Endothelial cell (in vitro differentiated cells): Measurements from ENCODE around the gene OR4D11. TPM values are rescaled to one million over a fixed set of nuclear protein-coding genes. Genes with fewer than 3 reads are reported as not detected.
"Not testable (repeated sequence)": the region's sequence is repeated elsewhere in the genome, so short reads cannot be mapped to it uniquely, and the experiment has no call there.

Experiments used
- DNase-seq: peaks from one replicate; pipeline ENCODE4 v3.0.0; 2021; ENCODE audit warnings: low spot score
- H3K27ac Mint-ChIP-seq: one replicate; pipeline ENCODE4 v1.8.0; 2021; ENCODE audit warnings: mixed read lengths, inconsistent platforms; ENCODE audit not compliant: unreplicated experiment
- H3K27me3 Mint-ChIP-seq: one replicate; pipeline ENCODE4 v1.8.0; 2021; ENCODE audit warnings: mild to moderate bottlenecking, moderate library complexity, mixed read lengths, inconsistent platforms; ENCODE audit not compliant: unreplicated experiment
- H3K36me3 Mint-ChIP-seq: one replicate; pipeline ENCODE4 v1.8.0; 2021; ENCODE audit warnings: mild to moderate bottlenecking, low read depth, mixed read lengths, inconsistent platforms; ENCODE audit not compliant: unreplicated experiment
- H3K4me1 Mint-ChIP-seq: one replicate; pipeline ENCODE4 v1.8.0; 2021; ENCODE audit warnings: mild to moderate bottlenecking, mixed read lengths, inconsistent platforms; ENCODE audit not compliant: unreplicated experiment
- H3K4me3 Mint-ChIP-seq: one replicate; pipeline ENCODE4 v1.8.0; 2021; ENCODE audit warnings: mild to moderate bottlenecking, mixed read lengths, inconsistent platforms; ENCODE audit not compliant: unreplicated experiment
- H3K9me3 Mint-ChIP-seq: one replicate; pipeline ENCODE4 v1.8.0; 2021; ENCODE audit warnings: mixed read lengths, inconsistent platforms; ENCODE audit not compliant: unreplicated experiment
- total RNA-seq: library from RNA; stranded (reverse); fragmentation: NEBNext Ultra II Directional; extraction: Animal tissue kit (Norgen Biotek cat#: 25700); gene quantifications from one replicate; pipeline ENCODE4 v1.2.1, GENCODE V29; 2021; ENCODE audit not compliant: unreplicated experiment
- TF ChIP-seq, protein P1 (sequence below): fragments of 200-600 bp; sonication (generic); IDR thresholded peaks from one replicate; pipeline ENCODE4 v1.5.0; 2021; ENCODE audit warnings: antibody characterized with exemption; ENCODE audit not compliant: unreplicated experiment

Gene OR4D11
- total RNA-seq, 1 donor from 2014 or later = not detected

- no peaks in the 10 kb centered on the region for H3K36me3 Mint-ChIP-seq
- no peak overlapping the region for H3K27ac Mint-ChIP-seq
- no peaks in the 10 kb centered on the region for H3K4me1 Mint-ChIP-seq
- TF ChIP-seq, protein P1, sequence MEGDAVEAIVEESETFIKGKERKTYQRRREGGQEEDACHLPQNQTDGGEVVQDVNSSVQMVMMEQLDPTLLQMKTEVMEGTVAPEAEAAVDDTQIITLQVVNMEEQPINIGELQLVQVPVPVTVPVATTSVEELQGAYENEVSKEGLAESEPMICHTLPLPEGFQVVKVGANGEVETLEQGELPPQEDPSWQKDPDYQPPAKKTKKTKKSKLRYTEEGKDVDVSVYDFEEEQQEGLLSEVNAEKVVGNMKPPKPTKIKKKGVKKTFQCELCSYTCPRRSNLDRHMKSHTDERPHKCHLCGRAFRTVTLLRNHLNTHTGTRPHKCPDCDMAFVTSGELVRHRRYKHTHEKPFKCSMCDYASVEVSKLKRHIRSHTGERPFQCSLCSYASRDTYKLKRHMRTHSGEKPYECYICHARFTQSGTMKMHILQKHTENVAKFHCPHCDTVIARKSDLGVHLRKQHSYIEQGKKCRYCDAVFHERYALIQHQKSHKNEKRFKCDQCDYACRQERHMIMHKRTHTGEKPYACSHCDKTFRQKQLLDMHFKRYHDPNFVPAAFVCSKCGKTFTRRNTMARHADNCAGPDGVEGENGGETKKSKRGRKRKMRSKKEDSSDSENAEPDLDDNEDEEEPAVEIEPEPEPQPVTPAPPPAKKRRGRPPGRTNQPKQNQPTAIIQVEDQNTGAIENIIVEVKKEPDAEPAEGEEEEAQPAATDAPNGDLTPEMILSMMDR = no peak
- H3K9me3 Mint-ChIP-seq = no peaks in the 10 kb centered on the region
- H3K4me3 Mint-ChIP-seq = no peak overlapping the region
- no peak for DNase-seq
- no peaks in the 10 kb centered on the region for H3K27me3 Mint-ChIP-seq
Measured at GRCh38 chr11:59534676-59535075, 31.3 kb downstream of the OR4D11 start.

- no peaks in the 10 kb centered on the region for H3K9me3 Mint-ChIP-seq
- no peaks in the 10 kb centered on the region for H3K36me3 Mint-ChIP-seq
- H3K4me1 Mint-ChIP-seq = peaks cover 5% of the 10 kb centered on the region
- no peak overlapping the region for H3K4me3 Mint-ChIP-seq
- TF ChIP-seq, protein P1 = no peak
- no peaks in the 10 kb centered on the region for H3K27me3 Mint-ChIP-seq
- no peak for DNase-seq
- H3K27ac Mint-ChIP-seq = no peak overlapping the region
Measured at GRCh38 chr11:59542142-59542810, 38.9 kb downstream of the OR4D11 start.

DNA sequence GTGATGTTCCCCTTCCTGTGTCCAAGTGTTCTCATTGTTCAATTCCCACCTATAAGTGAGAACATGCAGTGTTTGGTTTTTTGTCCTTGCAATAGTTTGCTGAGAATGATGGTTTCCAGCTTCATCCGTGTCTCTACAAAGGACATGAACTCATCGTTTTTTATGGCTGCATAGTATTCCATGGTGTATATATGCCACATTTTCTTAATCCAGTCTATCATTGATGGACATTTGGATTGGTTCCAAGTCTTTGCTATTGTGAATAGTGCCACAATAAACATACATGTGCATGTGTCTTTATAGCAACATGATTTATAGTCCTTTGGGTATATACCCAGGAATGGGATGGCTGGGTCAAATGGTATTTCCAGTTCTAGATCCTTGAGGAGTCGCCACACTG is 40.3 kb downstream of the OR4D11 start:
- not testable (repeated sequence) for H3K36me3 Mint-ChIP-seq, H3K27ac Mint-ChIP-seq, H3K4me3 Mint-ChIP-seq, H3K4me1 Mint-ChIP-seq, H3K27me3 Mint-ChIP-seq, H3K9me3 Mint-ChIP-seq, DNase-seq

- H3K27me3 Mint-ChIP-seq = peaks cover 2% of the 10 kb centered on the region
- TF ChIP-seq, protein P1 = no peak
- H3K27ac Mint-ChIP-seq = no peak overlapping the region
- H3K4me3 Mint-ChIP-seq = no peak overlapping the region
- peaks cover 17% of the 10 kb centered on the region for H3K4me1 Mint-ChIP-seq
- DNase-seq = no peak
- H3K36me3 Mint-ChIP-seq = no peaks in the 10 kb centered on the region
- H3K9me3 Mint-ChIP-seq = no peaks in the 10 kb centered on the region
Measured at GRCh38 chr11:59544869-59545178, 41.4 kb downstream of the OR4D11 start.

GRCh38 chr11:59545179-59546020 is 42.0 kb downstream of the OR4D11 start:
- TF ChIP-seq, protein P1 = no peak
- Mint-ChIP-seq H3K36me3 (peaks cover under 1% of the 10 kb centered on the region), H3K27me3 (peaks cover 5% of the 10 kb centered on the region), H3K4me3 (no peak overlapping the region), H3K4me1 (peaks cover 17% of the 10 kb centered on the region), H3K9me3 (no peaks in the 10 kb centered on the region), H3K27ac (no peak overlapping the region)
- no peak for DNase-seq

DNA sequence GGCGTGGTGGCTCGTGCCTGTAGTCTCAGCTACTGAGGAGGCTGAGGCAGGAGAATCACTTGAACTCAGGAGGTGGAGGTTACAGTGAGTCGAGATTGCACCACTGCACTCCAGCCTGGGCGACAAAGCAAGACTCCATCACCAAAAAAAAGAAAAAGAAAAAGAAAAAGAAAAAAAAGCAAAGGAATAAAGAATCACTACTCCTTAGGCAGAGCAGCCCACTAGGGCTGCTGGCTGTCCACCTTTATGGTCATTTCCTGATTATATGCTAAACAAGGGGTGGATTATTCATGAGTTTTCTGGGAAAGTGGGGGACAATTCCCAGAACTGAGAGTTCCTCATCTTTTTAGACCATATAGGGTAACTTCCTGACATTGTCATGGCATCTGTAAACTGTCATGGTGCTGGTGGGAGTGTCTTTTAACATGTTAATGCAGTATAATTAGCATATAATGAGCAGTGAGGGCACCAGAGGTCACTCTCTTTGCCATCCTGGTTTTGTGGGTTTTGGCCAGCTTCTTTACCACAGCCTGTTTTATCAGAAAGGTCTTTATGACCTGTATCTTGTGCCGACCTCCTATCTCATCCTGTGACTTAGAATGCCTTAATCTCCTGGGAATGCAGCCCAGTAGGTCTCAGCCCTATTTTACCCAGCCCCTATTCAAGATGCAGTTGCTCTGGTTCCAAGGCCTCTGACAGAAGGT is 44.4 kb downstream of the OR4D11 start:
- Mint-ChIP-seq H3K4me1 (peaks cover 27% of the 10 kb centered on the region), H3K27me3 (peaks cover 18% of the 10 kb centered on the region), H3K27ac (peak overlapping the region; percentile 59)
- not testable (repeated sequence) for DNase-seq, H3K4me3 Mint-ChIP-seq, H3K36me3 Mint-ChIP-seq, H3K9me3 Mint-ChIP-seq
